HPDE6-E6E7 (cell line): ENCODE data around the gene OR8B4.
"Not testable (repeated sequence)": the region's sequence is repeated elsewhere in the genome, so short reads cannot be mapped to it uniquely, and the experiment has no call there.

ENCODE experiments used
- DNase-seq: peaks from one replicate; pipeline ENCODE4 v3.0.0; 2011; ENCODE audit warnings: missing footprints; ENCODE audit errors: extremely low spot score

The OR8B4 gene

DNA sequence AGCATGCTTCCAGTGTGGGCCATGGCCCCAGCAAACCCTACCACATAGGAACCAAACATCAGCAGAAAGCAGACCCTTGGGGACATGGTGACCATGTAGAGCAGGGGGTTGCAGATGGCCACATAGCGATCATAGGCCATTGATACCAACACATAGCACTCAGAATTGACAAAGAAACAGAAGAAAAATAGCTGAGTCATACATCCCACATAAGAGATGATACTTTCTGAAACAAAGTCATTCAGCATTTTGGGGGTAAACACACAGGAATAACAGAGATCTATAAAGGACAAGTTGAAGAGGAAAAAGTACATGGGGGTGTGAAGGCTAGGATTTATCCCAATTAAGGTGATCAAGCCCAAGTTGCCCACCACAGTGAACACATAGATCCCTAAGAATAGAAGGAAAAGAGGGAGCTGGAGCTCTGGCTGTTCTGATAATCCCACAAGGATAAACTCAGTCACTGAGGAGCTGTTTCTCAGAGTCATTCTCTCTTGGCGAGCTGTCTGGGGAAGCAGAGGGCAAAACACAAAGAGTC is at the start of gene OR8B4:
OR8B4 (minus strand) TSS at position 488 of the 538 bp plus-strand sequence; CDS start at position 488, 0 bp downstream.
- DNase-seq = no peak

- DNase-seq = no peak
Observed at GRCh38 chr11:124474079-124474478, 49.4 kb upstream of the OR8B4 start.

DNA sequence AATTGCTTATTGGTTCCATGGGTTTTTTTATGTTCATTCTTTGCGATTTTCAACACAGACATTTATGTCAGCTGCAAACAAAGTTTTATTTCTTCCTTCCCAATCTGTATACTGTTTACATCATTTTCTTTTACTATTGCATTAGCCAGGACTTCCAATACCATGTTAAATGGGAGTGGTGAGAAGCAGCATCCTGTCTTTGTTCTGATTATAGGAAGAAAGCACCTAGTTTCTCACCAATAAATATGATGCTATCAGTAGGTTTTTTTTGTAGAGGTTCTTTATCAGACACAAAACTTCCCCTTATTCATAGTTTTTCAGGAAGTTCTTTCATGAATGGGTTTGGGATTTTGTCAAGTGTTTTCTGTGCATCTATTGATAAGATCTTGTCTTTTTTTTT is 48.8 kb upstream of the OR8B4 start:
- no peak for DNase-seq

- DNase-seq = no peak
Observed at GRCh38 chr11:124470561-124471227, 46.0 kb upstream of the OR8B4 start.

DNA sequence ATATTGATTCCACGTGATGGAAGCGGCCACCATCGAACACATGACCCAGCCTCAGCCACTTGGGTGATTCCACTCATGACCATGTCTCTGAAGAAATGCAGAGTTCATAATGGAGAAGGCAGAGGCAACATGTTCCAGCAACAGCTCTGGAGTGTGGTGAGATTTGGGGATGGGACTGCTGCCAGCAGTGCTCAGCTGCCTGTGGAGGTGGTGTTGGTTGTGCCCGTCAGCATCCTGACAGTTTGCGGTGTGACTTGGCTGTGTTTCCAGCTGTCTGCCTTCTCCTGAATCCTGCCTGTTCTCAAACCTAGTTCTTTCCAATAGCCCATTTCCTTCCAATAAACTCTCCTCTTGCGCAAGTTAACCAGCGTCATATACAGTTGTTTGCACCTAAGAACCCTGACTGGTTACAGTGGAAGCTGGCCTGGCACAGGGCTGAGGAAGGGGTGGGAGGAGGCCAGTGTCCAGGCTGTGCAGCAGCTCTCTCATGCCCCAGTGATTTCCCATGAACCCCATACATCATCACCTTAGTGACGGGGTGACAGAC is 42.8 kb upstream of the OR8B4 start:
- DNase-seq = no peak

GRCh38 chr11:124465368-124465767 is 40.7 kb upstream of the OR8B4 start:
- DNase-seq = no peak

DNA sequence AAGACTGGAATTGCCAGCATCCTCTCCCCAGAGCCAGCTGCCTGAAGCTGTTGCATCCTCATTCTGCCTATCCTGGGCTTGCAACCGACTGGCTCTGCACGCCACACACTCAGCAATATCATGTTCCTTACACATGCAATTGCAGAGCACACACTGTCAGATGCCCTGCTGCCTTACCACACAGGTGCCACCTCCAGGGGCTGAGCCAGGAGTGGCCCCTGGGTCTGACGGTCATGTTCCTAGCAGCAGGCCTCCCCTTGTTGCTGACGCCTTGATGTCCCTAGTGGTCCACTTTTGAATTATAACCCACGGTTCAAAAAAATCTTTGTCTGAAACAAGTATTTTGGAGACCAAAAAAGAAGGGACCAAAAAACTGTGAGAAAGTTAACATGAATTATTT is 39.3 kb upstream of the OR8B4 start:
- DNase-seq = no peak

DNA sequence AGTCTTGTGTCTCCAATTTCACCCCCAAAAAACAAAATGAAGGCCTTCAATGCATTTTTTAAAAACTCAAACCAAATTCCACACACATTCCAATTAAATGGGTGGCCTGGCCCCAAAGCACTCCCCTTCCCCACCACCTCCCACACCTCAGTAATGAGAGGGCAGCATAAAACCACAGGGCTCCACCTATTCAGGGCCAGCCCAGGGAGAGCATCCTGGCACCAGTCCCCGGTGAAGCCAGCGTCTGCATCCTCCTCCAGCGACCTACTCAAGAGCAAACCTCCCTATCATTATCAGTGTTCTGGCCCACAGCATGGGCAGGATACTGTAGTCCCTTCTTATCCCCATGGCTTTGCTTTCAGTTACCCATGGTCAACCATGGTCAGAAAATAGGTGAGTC is 38.7 kb upstream of the OR8B4 start:
- DNase-seq = no peak

- DNase-seq = no peak
Observed at GRCh38 chr11:124460459-124460858, 35.8 kb upstream of the OR8B4 start.

DNA sequence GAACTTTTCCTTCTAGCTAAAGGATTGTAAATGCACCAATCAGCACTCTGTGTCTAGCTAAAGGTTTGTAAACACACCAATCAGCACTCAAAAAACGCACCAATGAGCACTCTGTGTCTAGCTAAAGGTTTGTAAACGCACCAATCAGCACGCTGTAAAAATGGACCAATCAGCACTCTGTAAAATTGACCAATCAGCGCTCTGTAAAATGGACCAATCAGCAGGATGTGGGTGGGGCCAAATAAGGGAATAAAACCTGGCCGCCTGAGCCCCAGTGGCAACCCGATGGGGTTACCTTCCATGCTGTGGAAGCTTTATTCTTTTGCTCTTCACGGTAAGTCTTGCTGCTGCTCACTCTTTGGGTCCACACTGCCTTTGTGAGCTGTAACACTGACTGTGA is 34.7 kb upstream of the OR8B4 start:
- not testable (repeated sequence) for DNase-seq

DNA sequence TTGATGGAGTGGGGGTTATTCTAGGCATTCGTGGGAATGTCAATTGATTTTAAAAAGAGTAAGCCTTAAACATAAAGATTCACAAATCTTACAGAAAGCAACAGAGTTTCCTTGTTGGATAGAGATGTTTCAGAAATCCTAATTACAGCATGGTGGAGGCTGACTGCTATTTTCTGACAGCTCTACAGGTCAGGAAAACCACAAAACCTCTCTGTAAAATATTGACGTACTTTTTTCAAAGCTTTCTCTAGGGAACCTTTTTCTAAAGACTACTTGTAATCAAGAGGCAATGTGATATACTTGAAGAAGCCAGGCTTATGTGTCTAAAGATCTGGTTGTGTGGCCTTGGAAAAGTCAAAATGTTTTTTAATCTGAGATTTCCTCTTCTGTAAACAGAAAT is 29.9 kb upstream of the OR8B4 start:
- no peak for DNase-seq

GRCh38 chr11:124446916-124447315 is 22.2 kb upstream of the OR8B4 start:
- DNase-seq = no peak

GRCh38 chr11:124445646-124446150 is 21.0 kb upstream of the OR8B4 start, which contains the start of gene OR8B8:
Gene OR8B8, minus strand, starts transcription at chr11:124445696. Its CDS starts 4,611 bp downstream, at chr11:124441085.
- DNase-seq = no peak

DNA sequence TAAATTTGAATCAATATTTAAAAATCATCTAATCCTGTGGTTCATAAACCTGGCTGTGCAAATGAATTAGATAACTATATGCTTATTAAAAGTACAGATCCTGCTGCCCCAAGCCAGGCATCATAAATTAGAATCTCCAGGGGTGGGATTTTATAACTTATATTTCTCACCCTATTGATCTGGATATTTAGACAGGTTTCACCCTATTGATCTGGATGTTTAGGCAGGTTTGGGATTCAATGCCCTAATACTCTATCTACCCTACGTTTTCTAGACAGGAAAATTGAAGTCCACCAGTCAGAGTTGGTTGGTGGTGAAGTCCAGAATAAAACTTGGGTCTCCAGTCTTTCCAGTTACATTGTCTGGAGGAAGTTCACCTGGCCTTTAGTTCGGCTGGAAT is 18.2 kb upstream of the OR8B4 start:
- no peak for DNase-seq

DNA sequence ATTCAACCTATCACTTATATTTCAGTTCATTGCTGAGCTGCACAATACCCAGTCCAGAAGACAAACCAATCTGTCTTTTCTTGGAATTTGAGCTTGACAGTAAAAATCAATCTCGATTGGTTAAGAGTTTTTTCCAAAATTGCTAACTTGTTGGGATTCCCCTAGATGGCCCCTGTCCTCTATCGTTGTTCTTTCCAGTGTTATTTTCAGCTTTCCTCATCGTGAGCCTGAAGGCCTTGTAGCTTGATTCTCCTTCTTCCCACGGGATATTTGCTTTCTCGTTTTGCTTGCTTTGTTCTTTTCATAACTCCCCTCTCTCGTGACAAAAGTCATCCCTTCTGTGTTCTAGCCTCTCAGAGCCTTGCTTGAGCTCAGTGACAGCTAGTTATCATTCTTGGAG is 17.8 kb upstream of the OR8B4 start:
- DNase-seq = no peak

DNA sequence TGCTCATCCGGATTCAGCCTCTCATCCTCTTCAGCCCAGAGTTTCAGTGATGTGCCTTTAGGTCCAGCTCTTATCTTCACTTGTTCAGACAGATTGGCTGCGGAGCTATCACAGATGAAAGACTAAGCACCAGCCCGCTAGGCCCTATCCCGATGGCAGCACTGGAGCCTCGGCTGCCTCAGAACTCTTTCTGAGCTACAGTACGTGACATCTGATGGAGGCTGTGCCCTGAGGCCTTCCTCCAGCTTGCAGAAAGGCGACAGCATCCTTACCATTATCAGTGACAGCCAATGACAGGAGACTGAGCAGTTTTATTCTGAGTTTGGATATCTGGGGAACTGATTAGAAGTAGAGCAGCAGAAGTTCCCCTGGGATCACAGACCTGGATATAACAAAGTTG is 16.8 kb upstream of the OR8B4 start:
- no peak for DNase-seq

GRCh38 chr11:124441081-124441480 is 16.4 kb upstream of the OR8B4 start:
- no peak for DNase-seq

DNA sequence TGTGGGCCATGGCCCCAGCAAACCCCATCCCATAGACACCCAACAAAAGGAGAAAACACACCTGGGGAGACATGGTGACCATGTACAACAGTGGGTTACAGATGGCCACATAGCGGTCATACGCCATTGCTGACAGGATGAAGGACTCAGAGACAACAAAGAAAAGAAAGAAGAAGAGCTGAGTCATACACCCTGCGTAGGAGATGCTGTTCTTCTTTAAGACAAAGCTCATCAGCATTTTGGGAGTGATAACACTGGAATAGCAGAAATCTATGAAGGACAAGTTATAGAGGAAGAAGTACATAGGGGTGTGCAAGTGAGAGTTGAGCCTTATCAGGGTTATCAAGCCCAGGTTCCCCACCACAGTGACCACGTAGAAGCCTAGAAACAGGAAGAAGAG is 15.9 kb upstream of the OR8B4 start:
- no peak for DNase-seq

DNA sequence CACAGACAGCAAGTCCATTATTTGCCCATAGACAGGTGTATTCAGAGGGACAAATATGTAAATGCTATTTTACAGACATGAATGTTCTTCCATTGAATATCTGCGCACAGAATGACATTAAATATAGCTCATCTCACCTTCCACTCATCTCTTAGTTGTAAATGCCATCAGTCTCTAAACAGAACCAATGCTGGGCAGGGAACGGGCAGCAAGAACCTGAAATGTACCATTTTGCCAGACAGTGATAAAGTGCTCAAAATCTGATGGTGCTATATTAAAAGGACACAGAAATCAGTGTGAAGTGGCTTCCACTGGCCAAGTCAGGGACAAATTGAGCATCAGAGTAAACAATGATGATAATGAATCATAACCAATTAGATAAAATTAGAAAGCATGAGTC is 10.0 kb upstream of the OR8B4 start:
- no peak for DNase-seq

- no peak for DNase-seq
Observed at GRCh38 chr11:124429599-124429998, 4.9 kb upstream of the OR8B4 start.

DNA sequence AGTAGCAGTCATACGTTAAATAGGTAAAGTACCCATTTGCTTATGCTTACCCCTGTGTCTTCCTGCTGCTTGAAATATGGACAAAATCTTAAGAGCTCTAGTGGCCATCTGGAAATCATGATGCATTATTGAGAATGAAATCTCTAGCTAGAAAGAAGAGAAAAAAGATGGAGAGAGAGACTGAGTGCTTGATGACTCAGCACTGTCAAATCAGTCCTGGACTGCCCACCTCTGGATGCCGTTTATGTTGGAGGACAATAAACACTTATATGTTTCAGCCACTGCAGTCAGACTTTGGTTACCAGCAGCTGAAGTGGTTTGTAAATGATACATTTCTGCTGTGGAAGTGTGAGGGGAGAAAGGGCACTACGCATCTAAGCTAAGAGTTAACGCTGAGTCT is 3.6 kb downstream of the OR8B4 start:
- no peak for DNase-seq

- DNase-seq = no peak
Observed at GRCh38 chr11:124415356-124415923, 9.2 kb downstream of the OR8B4 start.

- DNase-seq = no peak
Observed at GRCh38 chr11:124409906-124410305, 14.8 kb downstream of the OR8B4 start.
